22Rv1 (cell line): ENCODE results near the gene NPIPB2.

Source experiments
- ZFX ChIP-seq: fragments of 450-650 bp; IDR thresholded peaks from 2 replicates; pipeline ENCODE4 v1.6.1; 2017; ENCODE audit warnings: antibody characterized with exemption, borderline replicate concordance
- TF ChIP-seq, protein P1 (sequence below): fragments of 450-650 bp; IDR thresholded peaks from 2 replicates; pipeline ENCODE4 v1.5.1; 2017; ENCODE audit warnings: mild to moderate bottlenecking

DNA sequence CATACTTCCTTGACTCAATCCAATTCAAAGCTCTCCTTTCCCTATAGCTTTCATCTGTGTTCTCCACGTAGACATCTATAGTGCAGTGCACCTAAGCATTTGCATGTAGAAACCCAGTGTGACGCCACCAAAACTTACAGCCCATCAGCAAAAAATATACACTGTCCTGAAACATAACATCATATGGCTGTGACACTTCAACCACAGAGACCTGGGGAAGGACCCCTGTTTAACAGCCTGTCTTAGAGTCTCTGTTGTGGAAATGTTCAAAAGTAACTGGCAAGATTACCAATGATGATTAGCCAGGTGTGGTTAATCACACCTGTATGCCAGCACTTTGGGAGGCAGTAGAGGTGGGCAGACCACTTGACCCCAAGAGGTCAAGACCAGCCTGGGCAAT lies 48.3 kb downstream of the NPIPB2 start:
- TF ChIP-seq, protein P1, sequence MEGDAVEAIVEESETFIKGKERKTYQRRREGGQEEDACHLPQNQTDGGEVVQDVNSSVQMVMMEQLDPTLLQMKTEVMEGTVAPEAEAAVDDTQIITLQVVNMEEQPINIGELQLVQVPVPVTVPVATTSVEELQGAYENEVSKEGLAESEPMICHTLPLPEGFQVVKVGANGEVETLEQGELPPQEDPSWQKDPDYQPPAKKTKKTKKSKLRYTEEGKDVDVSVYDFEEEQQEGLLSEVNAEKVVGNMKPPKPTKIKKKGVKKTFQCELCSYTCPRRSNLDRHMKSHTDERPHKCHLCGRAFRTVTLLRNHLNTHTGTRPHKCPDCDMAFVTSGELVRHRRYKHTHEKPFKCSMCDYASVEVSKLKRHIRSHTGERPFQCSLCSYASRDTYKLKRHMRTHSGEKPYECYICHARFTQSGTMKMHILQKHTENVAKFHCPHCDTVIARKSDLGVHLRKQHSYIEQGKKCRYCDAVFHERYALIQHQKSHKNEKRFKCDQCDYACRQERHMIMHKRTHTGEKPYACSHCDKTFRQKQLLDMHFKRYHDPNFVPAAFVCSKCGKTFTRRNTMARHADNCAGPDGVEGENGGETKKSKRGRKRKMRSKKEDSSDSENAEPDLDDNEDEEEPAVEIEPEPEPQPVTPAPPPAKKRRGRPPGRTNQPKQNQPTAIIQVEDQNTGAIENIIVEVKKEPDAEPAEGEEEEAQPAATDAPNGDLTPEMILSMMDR, result no peak
- TF ChIP-seq ZFX, result no peak
